Gastrocnemius medialis (tissue), 4 donors: ENCODE measurements around the gene ASRGL1.

Source experiments
- CTCF ChIP-seq, 5 experiments: fragments of 450-650 bp in 3 of 5; fragments of 200-600 bp in 2 of 5; sonication (generic) in 2 of 5; IDR thresholded peaks in 4 of 5; conservative IDR thresholded peaks in 1 of 5; 1 replicate in 4 of 5; 2 replicates in 1 of 5; pipeline ENCODE4 v1.5.1; 2016 to 2019; ENCODE audit warnings: antibody characterized with exemption in 5 of 5, mild to moderate bottlenecking in 3 of 5, moderate library complexity in 3 of 5
- POLR2A ChIP-seq, 2 donors: fragments of 450-650 bp; IDR thresholded peaks; one replicate each; pipeline ENCODE4 v1.6.1; 2017; ENCODE audit warnings: antibody characterized with exemption in 2 of 2, mild to moderate bottlenecking in 2 of 2, moderate library complexity in 2 of 2

GRCh38 chr11:62439785-62440602 lies 102.7 kb downstream of the ASRGL1 start:
- TF ChIP-seq CTCF (IDR thresholded peaks at IDR 0.05 in 4 of 5, conservative IDR thresholded peaks at IDR 0.05 in 1 of 5) (no peak), POLR2A (IDR thresholded peaks at IDR 0.05) (no peak)
